GM13976 (cell line): Measurements from ENCODE around the gene PEX10.

Experiments used
- DNase-seq: peaks from one replicate; pipeline ENCODE4 v3.0.0; 2012; ENCODE audit warnings: low spot score
- CTCF ChIP-seq: IDR thresholded peaks from 2 replicates; pipeline ENCODE4 v1.5.1; 2012; ENCODE audit warnings: borderline replicate concordance, mild to moderate bottlenecking; ENCODE audit not compliant: insufficient read depth; ENCODE audit errors: extremely low read depth, missing control alignments, control extremely low read depth
- in situ Hi-C: fragments of 300-500 bp; cut with MboI; formaldehyde crosslinking; loops from one replicate; pipeline ENCODE4 v1.12.0; 2022; ENCODE audit warnings: low sequenced_read_pairs, mixed read lengths, inconsistent platforms; ENCODE audit not compliant: unreplicated experiment

PEX10 gene

DNA sequence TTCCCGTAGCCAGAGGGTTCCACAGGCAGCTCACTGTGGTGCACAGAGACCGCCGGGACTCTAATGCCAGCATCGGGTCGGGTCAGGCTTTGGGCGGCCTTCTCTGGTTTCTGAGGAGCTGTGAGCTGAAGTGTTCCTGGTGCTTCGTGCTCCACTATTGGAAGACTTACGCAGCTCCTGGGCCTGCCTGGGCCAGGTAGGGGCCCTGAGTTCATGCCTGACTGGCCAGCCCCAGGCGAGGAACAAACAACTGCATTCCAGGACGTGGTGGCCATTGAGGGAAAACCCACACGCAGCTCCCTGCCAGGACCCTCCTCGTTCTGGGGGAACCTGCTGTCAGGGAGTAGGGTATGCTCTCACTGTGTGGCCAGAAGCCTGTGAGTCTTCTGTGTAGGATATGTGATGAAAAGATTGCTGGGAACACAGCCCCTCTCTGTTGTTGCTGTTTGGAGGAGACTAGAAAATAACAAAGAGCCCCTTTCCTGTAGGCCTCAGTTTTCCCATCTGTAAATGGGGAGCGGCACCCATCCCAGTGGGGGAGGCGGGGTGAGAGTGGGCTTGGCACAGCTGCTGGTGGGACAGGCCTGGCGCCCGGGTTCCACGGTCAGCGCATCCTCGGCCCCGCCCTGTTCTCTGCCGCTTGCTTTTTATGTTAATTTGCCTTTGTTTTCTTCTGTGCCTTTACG is 12.3 kb downstream of the PEX10 start:
- no peak for TF ChIP-seq CTCF
- in situ Hi-C loops = loop anchor here (25.0 kb wide), 1 partner anchor 137 kb away; the partner anchor contains the start of genes HES5 and PANK4
- DNase-seq = no peak

DNA sequence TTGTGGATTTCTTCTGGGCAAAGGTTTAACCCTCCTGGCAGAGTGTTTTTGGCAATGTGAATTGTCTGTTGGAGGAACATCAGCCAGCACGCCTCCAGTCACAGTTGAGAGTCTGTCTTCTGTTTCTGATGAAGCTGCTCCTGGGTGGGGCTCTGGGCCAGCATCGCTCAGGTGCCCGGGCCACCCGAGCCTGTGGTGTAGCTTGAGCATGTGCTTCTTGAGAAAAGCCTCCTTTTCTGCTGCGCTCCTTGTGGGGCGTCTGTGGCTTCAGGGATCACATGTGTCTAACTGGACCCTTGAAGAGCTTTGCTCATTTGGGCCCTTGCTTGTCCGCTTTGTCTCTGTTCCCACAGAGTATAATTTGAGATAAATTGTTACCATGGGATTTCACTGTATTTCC is 13.5 kb downstream of the PEX10 start:
- DNase-seq = no peak
- in situ Hi-C loops = no loop called here
- TF ChIP-seq CTCF = no peak

DNA sequence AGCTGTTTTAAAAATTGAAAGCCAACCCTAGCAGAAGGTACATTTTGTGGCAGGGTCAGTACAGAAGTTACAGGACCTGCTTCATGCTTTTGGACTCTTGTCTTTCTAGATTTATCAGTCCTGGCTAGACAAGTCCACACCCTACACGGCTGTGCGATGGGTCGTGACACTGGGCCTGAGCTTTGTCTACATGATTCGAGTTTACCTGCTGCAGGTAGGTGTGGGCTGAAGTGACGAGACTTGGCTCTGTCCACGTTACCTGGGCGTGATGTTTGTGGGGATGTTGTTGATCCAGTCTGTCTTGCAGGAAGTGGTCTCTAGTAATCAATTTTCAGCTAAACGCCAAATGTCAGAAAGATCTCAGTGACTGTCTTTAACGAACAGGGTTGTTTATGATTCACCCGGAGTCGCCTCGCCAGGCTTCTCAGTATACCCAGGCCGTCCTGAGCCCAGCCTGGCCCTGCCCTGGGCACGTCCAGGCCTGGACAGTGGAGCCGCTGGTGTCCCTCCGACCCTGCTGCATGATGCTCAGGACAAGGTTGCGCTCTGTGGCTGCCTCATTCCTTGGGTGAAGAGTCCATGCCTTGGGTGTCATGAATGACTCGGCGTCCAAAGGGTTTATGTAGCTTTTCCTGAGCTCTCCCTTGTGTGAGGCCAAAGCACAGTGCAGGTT is 15.2 kb downstream of the PEX10 start:
- TF ChIP-seq CTCF = no peak
- in situ Hi-C loops = no loop called here
- no peak for DNase-seq

GRCh38 chr1:2396476-2396875 is 15.9 kb downstream of the PEX10 start:
- DNase-seq = no peak
- TF ChIP-seq CTCF = no peak
- in situ Hi-C loops = no loop called here

GRCh38 chr1:2396059-2396458 is 16.3 kb downstream of the PEX10 start:
- DNase-seq = no peak
- in situ Hi-C loops = no loop called here
- no peak for TF ChIP-seq CTCF

DNA sequence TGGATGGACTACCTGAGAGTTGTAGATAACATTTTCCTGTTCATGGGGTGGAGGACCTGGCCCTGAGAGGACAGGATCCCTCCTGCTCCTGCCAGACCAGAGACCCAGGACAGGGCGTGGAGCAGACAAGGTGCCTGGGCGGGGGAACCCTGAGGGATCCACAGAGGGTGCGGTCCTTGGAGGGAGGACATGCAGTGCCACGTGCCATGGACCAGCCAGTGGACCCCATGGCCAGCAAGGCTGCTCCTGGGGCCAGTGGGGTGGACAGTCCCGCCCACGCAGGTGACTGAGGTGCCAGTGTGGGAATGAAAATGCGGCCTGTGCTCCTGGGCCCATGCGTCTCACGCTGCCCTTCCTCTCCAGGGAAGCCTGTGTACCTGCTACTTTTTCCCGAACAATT is 17.1 kb downstream of the PEX10 start:
- no peak for TF ChIP-seq CTCF
- in situ Hi-C loops = no loop called here
- no peak for DNase-seq
